ENCODE measurements around the gene TOMM40L. TPM values are rescaled to one million over a fixed set of nuclear protein-coding genes. Genes with fewer than 3 reads are reported as not detected.

The TOMM40L gene
- total RNA-seq, 1 experiment from 2014 or later: 9.2 TPM

GRCh38 chr1:161207173-161207572 is 18.7 kb upstream of the TOMM40L start:
- no peaks in the 10 kb centered on the region for H3K4me1 ChIP-seq (ENCODE audit: control insufficient read depth, insufficient read depth, low read length)
- H3K36me3 ChIP-seq (ENCODE audit: control insufficient read depth, insufficient read depth, low read length): peaks cover 26% of the 10 kb centered on the region
- no peak overlapping the region for H3K27ac ChIP-seq (ENCODE audit: low read length)
- no peaks in the 10 kb centered on the region for H3K9me3 ChIP-seq (ENCODE audit: control insufficient read depth, insufficient read depth, low read depth, low read length)
- no peak overlapping the region for H3K4me3 ChIP-seq (ENCODE audit: low read depth in 2 of 2, low read length in 2 of 2)
- ChIA-PET POLR2A (no interaction called here), CTCF (no interaction called here)
- no peak for TF ChIP-seq SIN3A (IDR thresholded peaks at IDR 0.05; ENCODE audit: borderline replicate concordance, insufficient read depth, low read depth, low read length)
- no peak for TF ChIP-seq CTCF (IDR thresholded peaks at IDR 0.05)
- no peak for TF ChIP-seq REST (IDR thresholded peaks at IDR 0.05; ENCODE audit: insufficient read depth in 1 of 2, low read depth in 2 of 2, low read length in 1 of 2)
- no peak for TF ChIP-seq TCF7L2 (IDR thresholded peaks at IDR 0.05; ENCODE audit: low read depth, low read length)
- no peaks in the 10 kb centered on the region for H3K27me3 ChIP-seq (ENCODE audit: control insufficient read depth, insufficient read depth, low read length)
- BruUV-seq (replicated peaks): no TSS peak
- intact Hi-C loops (cut with micrococcal nuclease; ENCODE audit: unreplicated experiment): no loop called here
- DNase-seq (ENCODE audit: low read depth, low spot score) (no peak), ATAC-seq (no peak)
- in situ Hi-C loops (cut with HindIII; ENCODE audit: low pct_unique_long_range_greater_than_20kb, low sequenced_read_pairs): loop anchor here (25.0 kb wide), 1 partner anchor 180 kb away; no protein-coding TSS in a partner anchor

- no peaks in the 10 kb centered on the region for H3K9me3 ChIP-seq (ENCODE audit: control insufficient read depth, insufficient read depth, low read depth, low read length)
- no peaks in the 10 kb centered on the region for H3K27me3 ChIP-seq (ENCODE audit: control insufficient read depth, insufficient read depth, low read length)
- no peak overlapping the region for H3K27ac ChIP-seq (ENCODE audit: low read length)
- DNase-seq (ENCODE audit: low read depth, low spot score): peak; percentile 51
- CTCF ChIA-PET: no interaction called here
- peak; percentile 95 for ATAC-seq
- POLR2A ChIA-PET: no interaction called here
- H3K4me1 ChIP-seq (ENCODE audit: control insufficient read depth, insufficient read depth, low read length): no peaks in the 10 kb centered on the region
- intact Hi-C loops (cut with micrococcal nuclease; ENCODE audit: unreplicated experiment): no loop called here
- BruUV-seq (replicated peaks): TSS peak; percentile 28
- in situ Hi-C loops (cut with HindIII; ENCODE audit: low pct_unique_long_range_greater_than_20kb, low sequenced_read_pairs): loop anchor here (25.0 kb wide), 1 partner anchor 177 kb away; no protein-coding TSS in a partner anchor
- H3K36me3 ChIP-seq (ENCODE audit: control insufficient read depth, insufficient read depth, low read length): peaks cover 34% of the 10 kb centered on the region
- TF ChIP-seq POLR2AphosphoS5 (IDR thresholded peaks at IDR 0.05; ENCODE audit: low read depth, low read length) (no peak), CTCF (IDR thresholded peaks at IDR 0.05) (peak; percentile 94)
- no peak overlapping the region for H3K4me3 ChIP-seq (ENCODE audit: low read depth in 2 of 2, low read length in 2 of 2)
Measured at GRCh38 chr1:161209790-161210409, 16.0 kb upstream of the TOMM40L start.

All from Panc1 (cell line).